Osteocyte (in vitro differentiated cells): ENCODE results near the gene ERGIC1. TPM values are rescaled to one million over a fixed set of nuclear protein-coding genes. Genes with fewer than 3 reads are reported as not detected.

Source experiments
- DNase-seq: peaks from one replicate; pipeline ENCODE4 v3.0.0; 2021; ENCODE audit warnings: mixed read lengths; ENCODE audit not compliant: unreplicated experiment; ENCODE audit errors: extremely low spot score
- H3K27ac Mint-ChIP-seq: one replicate; pipeline ENCODE4 v1.8.0; 2021; ENCODE audit warnings: mild to moderate bottlenecking, mixed read lengths; ENCODE audit not compliant: unreplicated experiment
- H3K27me3 Mint-ChIP-seq: one replicate; pipeline ENCODE4 v1.8.0; 2021; ENCODE audit warnings: mixed read lengths; ENCODE audit not compliant: unreplicated experiment
- H3K36me3 Mint-ChIP-seq: one replicate; pipeline ENCODE4 v1.8.0; 2021; ENCODE audit warnings: mixed read lengths; ENCODE audit not compliant: unreplicated experiment
- H3K4me1 Mint-ChIP-seq: one replicate; pipeline ENCODE4 v1.8.0; 2021; ENCODE audit warnings: mixed read lengths; ENCODE audit not compliant: unreplicated experiment
- H3K4me3 Mint-ChIP-seq: one replicate; pipeline ENCODE4 v1.8.0; 2021; ENCODE audit warnings: mild to moderate bottlenecking, moderate library complexity, mixed read lengths; ENCODE audit not compliant: unreplicated experiment
- H3K9me3 Mint-ChIP-seq: one replicate; pipeline ENCODE4 v1.8.0; 2021; ENCODE audit warnings: mixed read lengths; ENCODE audit not compliant: unreplicated experiment
- total RNA-seq: library from RNA; stranded (reverse); gene quantifications from 2 replicates; pipeline ENCODE4 v1.2.1, GENCODE V29; 2021
- TF ChIP-seq, protein P1 (sequence below): fragments of 200-600 bp; sonication (generic); IDR thresholded peaks from 2 replicates; pipeline ENCODE4 v1.5.0; 2021; ENCODE audit warnings: antibody characterized with exemption, mild to moderate bottlenecking, moderate library complexity

ERGIC1 gene
- total RNA-seq, 1 donor from 2014 or later = 174 TPM

DNA sequence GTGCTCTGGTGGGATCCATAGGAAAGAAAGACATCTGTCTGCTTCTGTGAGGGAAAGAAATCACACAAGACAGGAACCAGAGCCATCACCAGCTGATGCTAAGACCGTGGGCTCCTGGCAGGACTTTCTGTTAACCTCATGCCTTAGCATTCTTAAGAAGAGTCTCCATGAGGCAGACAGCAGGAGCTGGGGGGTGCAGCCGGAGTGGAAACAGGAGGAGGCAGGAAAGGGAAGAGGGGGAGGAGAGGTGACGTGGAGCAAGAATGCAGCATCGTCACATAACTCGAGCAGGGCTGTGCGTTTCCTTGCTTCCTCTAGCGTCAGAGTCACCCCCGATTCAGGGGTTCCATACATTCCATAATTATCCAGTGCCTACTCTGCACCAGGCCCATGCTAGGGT is 53.6 kb downstream of the ERGIC1 start:
- TF ChIP-seq, protein P1, sequence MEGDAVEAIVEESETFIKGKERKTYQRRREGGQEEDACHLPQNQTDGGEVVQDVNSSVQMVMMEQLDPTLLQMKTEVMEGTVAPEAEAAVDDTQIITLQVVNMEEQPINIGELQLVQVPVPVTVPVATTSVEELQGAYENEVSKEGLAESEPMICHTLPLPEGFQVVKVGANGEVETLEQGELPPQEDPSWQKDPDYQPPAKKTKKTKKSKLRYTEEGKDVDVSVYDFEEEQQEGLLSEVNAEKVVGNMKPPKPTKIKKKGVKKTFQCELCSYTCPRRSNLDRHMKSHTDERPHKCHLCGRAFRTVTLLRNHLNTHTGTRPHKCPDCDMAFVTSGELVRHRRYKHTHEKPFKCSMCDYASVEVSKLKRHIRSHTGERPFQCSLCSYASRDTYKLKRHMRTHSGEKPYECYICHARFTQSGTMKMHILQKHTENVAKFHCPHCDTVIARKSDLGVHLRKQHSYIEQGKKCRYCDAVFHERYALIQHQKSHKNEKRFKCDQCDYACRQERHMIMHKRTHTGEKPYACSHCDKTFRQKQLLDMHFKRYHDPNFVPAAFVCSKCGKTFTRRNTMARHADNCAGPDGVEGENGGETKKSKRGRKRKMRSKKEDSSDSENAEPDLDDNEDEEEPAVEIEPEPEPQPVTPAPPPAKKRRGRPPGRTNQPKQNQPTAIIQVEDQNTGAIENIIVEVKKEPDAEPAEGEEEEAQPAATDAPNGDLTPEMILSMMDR = no peak
- Mint-ChIP-seq H3K4me1 (peaks cover 39% of the 10 kb centered on the region), H3K4me3 (no peak overlapping the region), H3K36me3 (peaks cover 40% of the 10 kb centered on the region), H3K27me3 (no peaks in the 10 kb centered on the region), H3K9me3 (peaks cover 5% of the 10 kb centered on the region), H3K27ac (peak overlapping the region; percentile 90)
- no peak for DNase-seq

DNA sequence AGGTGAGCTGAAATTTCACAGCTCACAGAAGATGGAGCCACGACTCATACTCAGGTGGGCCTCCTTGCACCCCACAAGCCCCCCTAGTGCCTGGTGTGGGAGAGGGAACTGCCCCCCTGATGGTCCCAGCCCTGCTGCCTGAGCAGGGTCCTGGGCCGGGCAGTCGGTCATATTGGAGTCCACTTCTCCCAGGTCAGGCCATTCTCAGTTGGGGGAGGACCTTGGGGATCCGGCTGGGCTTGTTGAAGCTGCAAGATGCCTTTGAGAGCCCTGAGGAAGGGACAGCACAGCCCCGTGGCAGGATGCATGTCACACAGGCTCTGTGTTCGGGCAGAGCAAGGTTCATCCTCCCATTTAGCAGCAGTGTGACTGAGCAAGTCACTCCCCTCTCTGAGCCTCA is 56.6 kb downstream of the ERGIC1 start:
- Mint-ChIP-seq H3K27me3 (no peaks in the 10 kb centered on the region), H3K4me1 (peaks cover 36% of the 10 kb centered on the region), H3K4me3 (no peak overlapping the region), H3K27ac (no peak overlapping the region), H3K9me3 (no peaks in the 10 kb centered on the region), H3K36me3 (peaks cover 32% of the 10 kb centered on the region)
- TF ChIP-seq, protein P1 = no peak
- DNase-seq = no peak

DNA sequence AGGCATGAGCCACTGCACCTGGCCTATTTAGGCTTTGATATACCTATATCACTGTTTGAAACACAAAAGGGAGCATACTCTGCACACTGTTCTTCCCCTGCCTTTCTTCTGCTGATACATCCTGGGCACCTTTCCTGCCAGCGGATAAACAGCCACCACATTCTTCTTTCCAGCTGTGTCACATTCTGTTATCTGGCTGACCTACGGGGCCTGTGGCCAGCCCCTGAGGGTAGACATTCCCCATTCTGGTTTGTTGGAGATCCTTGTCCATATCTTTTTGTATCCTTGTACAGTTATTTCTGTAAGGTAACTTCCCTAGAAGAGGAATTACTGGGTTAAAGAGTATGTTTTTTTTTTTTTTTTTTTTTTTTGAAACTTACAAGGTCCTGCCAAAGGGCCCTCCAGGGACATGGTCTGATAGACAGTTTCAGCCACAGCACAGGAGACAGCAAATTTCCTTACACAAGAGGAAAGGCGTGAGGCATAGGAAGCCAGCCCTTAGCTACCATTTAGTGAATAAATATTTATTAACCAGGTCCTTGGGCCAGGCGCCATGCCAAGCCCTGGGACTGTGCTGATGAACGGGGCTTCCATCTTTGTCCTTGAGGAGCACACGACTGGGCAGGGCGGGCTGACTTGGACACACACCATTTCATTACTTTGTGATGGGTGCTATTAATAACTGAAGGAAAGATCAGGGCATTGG is 57.8 kb downstream of the ERGIC1 start:
- no peak for DNase-seq
- no peaks in the 10 kb centered on the region for H3K9me3 Mint-ChIP-seq
- TF ChIP-seq, protein P1 = no peak
- no peaks in the 10 kb centered on the region for H3K27me3 Mint-ChIP-seq
- H3K4me1 Mint-ChIP-seq = peaks cover 40% of the 10 kb centered on the region
- no peak overlapping the region for H3K4me3 Mint-ChIP-seq
- H3K27ac Mint-ChIP-seq = peak overlapping the region; percentile 87
- H3K36me3 Mint-ChIP-seq = peaks cover 32% of the 10 kb centered on the region

DNA sequence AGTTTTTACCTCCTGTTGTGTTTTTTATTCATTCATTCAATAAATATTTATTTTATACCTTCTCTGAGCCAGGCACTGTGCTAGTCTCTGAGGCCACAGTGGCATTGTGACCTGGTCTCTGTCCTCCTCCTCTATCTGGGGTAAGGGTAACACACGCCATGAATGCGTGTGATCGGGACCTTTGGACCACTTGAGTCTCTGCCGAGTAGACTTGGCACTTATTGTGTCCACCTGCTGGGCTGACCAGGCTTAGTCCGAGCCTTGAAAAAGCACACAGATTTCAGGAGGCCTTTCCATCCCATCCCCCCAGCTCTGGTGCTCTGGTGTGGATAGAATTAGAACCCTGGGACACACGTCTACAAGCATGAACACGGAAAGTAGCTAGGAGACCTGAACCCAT is 58.7 kb downstream of the ERGIC1 start:
- Mint-ChIP-seq H3K4me1 (peaks cover 42% of the 10 kb centered on the region), H3K4me3 (no peak overlapping the region), H3K27ac (peak overlapping the region; percentile 87), H3K9me3 (no peaks in the 10 kb centered on the region), H3K36me3 (peaks cover 27% of the 10 kb centered on the region), H3K27me3 (no peaks in the 10 kb centered on the region)
- DNase-seq = no peak
- TF ChIP-seq, protein P1 = no peak

DNA sequence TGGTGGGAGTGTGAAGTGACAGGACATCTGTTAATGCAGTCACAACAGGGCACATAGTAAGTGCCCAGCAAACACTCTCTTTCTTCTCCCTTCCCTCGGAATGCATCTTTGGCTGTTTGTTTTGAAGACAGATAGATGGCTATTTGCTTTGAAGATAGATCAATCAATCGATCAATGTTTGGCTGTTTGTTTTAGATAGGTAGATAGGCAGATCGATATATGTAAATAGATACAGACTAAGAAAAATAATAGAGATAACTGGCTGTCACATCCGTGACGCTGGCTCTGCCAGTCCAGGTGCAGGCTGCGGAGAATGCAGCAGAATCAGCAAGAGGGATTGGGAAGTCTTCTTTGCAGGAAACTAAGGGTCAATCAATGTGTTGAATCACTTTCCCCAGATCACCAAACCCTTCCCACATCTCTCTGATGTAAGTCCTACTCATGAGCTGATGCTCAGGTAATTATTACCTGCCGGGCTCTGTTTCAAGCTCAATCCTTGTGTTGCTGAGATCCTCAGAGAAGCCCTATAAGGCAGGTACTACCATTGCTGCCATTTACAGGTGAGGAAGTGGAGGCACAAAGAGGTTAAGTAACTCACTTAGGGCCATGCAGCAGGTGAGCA is 60.8 kb downstream of the ERGIC1 start:
- DNase-seq = no peak
- no peak overlapping the region for H3K4me3 Mint-ChIP-seq
- H3K27me3 Mint-ChIP-seq = no peaks in the 10 kb centered on the region
- no peak overlapping the region for H3K27ac Mint-ChIP-seq
- H3K9me3 Mint-ChIP-seq = no peaks in the 10 kb centered on the region
- H3K36me3 Mint-ChIP-seq = peaks cover 23% of the 10 kb centered on the region
- peaks cover 52% of the 10 kb centered on the region for H3K4me1 Mint-ChIP-seq
- TF ChIP-seq, protein P1 = no peak
